HL-60 (cell line): ENCODE data around the gene NTHL1.

Experiments
- POLR2AphosphoS5 ChIP-seq: IDR thresholded peaks from 2 replicates; pipeline ENCODE4 v1.6.1; 2012; ENCODE audit warnings: low read depth
- TF ChIP-seq, protein P1 (sequence below): IDR thresholded peaks from one replicate; pipeline ENCODE4 v1.5.1; 2011; ENCODE audit warnings: low read length, control low read depth, inconsistent platforms; ENCODE audit not compliant: insufficient read depth

DNA sequence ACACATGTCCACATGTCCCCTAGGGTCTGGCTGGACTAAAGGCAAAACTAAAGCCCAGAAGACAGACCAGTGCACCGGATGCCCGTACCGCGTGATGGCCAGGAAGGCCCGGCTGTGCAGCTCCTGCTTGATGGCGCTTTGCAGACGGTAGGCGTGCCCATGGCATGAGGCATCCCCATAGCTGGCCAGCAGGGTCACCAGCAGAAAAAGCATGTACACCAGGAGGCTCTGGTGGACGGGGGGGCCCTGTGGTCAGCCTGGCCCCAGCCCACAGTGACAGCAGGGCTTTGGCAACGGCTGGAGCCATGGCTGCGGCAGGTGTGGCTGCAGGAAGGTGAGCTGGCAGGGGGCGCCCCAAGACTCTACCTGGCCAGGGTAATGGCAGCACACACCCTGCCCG, 45.2 kb upstream of the NTHL1 start:
- TF ChIP-seq, protein P1, sequence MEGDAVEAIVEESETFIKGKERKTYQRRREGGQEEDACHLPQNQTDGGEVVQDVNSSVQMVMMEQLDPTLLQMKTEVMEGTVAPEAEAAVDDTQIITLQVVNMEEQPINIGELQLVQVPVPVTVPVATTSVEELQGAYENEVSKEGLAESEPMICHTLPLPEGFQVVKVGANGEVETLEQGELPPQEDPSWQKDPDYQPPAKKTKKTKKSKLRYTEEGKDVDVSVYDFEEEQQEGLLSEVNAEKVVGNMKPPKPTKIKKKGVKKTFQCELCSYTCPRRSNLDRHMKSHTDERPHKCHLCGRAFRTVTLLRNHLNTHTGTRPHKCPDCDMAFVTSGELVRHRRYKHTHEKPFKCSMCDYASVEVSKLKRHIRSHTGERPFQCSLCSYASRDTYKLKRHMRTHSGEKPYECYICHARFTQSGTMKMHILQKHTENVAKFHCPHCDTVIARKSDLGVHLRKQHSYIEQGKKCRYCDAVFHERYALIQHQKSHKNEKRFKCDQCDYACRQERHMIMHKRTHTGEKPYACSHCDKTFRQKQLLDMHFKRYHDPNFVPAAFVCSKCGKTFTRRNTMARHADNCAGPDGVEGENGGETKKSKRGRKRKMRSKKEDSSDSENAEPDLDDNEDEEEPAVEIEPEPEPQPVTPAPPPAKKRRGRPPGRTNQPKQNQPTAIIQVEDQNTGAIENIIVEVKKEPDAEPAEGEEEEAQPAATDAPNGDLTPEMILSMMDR, result no peak
- no peak for TF ChIP-seq POLR2AphosphoS5
